GM21447 (cell line): ENCODE measurements around the gene PSMD4.
"Not testable (repeated sequence)": the region's sequence is repeated elsewhere in the genome, so short reads cannot be mapped to it uniquely, and the experiment has no call there.

ENCODE experiments used
- ATAC-seq: cut with Tn5 transposase; IDR thresholded peaks from one replicate; pipeline ENCODE4 v1.9.1; 2021; ENCODE audit not compliant: unreplicated experiment

The PSMD4 gene

DNA sequence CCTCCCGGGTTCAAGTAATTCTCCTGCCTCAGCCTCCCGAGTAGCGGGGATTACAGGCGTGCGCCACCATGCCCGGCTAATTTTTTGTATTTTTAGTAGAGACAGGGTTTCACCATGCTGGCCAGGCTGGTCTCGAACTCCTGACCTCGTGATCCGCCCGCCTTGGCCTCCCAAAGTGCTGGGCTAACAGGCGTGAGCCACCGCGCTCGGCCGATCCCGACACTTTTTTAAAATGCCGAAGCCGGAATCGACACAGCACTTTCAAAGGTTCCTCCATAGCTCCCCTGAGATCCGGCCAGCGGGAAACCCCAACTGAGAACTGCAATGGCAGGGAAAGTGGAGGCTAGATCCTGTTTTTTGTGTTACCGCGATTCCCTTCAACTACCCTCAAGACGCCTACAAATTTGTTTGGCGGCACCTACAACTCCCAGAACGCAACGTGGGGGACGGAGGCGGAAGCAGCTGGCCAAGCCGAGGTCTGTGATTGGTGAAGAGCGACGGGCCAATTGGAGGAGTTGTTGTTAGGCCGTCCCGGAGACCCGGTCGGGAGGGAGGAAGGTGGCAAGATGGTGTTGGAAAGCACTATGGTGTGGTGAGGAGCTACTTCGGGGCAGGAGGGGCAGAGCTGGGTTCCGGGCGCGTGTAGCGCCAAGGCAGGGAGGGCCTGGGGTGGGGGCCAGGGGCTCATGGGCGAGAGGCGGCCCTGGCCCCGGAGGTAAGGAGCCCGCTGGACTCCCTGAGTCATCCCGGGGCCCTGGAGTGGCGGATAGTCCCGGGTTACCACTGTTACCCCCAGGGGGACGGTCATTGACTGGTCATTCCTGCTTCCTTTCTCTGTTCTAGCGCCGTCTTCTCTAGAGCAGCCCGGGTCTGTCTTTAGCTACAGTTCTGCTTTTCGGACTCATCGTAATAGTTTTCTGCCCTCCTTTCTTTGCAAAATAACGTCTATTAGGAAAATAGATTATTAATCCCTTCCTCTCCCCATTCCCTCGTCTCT, at the start of gene PSMD4:
Gene PSMD4, plus strand, starts transcription at position 518 of the 997 bp plus-strand sequence. Its CDS starts 49 bp downstream, at position 567.
- ATAC-seq, result peak; percentile 91

DNA sequence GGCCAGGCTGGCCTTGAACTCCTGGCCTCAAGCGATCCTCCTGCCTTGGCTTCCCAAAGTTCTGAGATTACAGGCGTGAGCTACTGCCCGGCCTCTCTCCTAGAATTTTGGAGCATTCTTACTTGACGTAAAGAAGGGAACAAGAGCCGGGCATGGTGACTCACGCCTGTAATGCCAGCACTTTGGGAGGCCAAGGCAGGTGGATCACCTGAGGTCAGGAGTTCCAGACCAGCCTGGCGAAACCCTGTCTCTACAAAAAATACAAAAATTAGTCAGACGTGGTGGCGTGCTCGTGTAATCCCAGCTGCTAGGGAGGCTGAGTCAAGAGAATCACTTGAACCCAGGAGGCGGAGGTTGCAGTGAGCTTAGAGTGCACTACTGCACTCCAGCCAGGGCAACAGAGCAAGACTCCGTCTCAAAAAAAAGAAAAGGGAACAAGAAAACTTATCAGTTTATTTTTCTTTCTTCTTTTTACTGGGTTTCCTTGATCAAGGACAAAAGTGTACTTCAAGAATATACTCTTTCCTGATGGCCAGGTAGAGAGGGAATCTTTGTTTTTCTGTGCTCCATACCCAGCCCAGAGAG, 49.1 kb upstream of the PSMD4 start:
- ATAC-seq, result not testable (repeated sequence)

DNA sequence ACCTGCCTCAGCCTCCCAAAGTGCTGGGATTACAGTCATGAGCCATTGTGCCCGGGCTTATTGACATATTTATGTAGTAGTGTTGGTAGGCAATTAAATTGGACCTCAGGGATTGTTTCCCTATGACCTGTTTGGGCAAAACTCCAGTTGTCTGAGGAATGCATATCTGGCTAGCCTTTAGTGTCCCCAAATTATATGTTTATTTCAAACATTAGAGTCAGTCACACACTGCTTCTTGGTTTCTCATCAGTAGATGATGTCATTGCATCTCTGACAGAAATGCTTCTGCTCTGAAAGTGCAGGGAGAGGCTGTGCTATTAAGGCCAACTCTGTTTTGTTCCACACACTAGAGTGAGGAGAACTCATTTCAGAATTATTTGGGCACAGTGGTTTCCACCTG, 43.7 kb upstream of the PSMD4 start:
- ATAC-seq, result no peak

DNA sequence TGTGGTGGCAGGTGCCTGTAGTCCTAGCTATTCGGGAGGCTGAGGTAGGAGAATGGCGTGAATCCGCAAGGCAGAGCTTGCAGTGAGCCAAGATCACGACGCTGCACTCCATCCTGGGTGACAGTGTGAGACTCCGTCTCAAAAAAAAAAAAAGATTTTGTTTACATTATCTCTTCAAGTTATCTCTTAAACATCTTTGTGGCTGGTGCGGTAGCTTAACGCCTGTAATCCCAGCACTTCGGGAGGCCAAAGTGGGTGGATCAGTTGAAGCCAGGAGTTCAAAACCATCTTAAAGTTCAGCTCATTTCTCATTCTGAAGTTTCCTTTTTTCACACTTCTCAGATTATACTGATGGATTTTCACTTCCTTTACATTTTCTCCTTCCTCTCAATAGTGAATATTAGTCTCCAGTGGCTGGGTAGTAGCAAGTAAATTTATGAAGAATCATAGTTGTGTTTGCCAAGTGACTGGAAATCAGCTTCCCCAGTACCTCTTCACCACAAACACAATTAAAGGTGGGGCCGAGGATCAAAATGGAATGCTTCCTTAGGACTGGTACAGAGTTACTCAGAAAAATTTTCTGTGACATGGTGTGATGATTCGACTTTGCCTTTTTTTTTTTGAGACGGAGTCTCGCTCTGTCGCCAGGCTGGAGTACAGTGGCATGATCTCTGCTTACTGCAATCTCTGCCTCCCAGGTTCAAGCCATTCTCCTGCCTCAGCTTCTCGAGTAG, 42.4 kb upstream of the PSMD4 start:
- no peak for ATAC-seq

DNA sequence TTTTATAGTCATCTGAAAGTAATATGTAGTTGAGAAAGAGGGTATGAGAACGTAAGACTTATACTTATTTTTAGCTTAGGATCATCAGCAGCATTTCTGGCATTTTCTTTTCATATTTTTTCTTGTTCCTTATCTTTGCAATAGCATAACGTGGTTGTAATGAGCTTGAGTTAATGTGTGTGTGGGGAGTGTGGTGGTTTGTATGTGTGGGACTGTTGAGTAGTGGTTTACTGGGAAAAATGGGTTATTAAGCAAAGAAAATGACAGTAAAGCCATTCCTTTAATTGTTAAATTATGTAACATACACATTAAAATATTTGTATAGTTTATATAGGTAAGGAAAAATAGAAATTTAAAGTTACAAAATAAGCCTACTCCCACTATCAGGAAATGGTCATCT, 41.0 kb upstream of the PSMD4 start:
- no peak for ATAC-seq

DNA sequence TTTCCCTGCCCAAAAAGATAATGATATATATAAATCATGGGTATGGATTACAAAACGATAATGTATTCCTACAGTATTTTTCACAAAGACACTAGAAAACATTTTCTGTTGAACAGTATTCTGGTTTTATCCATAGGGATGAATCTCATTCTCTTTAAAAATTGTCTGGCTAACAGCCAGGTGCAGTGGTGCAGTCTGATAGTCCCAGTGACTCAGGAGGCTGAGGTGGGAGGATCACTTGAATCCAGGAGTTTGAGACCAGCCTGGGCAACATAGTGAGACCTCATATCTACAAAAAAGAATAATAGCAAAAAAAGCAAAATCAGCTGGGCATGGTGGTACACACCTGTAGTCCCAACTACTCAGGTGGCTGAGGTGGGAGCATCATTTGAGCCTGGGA, 32.9 kb upstream of the PSMD4 start:
- ATAC-seq, result no peak

DNA sequence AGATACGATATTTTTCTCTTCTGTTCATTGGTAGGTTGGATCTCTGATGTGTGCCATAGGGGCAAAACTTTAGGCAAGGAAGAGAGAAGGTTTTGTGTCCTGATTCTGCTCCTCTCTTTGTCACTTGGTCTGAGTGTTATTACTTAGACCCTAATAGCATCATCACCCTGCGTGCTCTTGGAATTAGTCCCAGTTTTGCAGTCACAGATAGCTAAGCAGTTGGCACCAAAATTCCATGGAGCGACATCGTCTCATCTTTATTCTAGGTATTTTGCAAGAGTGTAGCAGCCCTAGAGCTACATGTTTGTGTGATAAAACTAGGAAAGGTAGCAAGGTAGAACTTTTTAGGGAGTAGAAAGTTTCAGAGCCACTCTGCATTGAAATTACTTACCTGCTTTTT, 32.4 kb upstream of the PSMD4 start:
- no peak for ATAC-seq

- no peak for ATAC-seq
Measured at GRCh38 chr1:151235235-151235634, 19.3 kb upstream of the PSMD4 start.

GRCh38 chr1:151237678-151238466, 16.7 kb upstream of the PSMD4 start:
- no peak for ATAC-seq

GRCh38 chr1:151238467-151238739, 16.1 kb upstream of the PSMD4 start:
- ATAC-seq, result no peak

DNA sequence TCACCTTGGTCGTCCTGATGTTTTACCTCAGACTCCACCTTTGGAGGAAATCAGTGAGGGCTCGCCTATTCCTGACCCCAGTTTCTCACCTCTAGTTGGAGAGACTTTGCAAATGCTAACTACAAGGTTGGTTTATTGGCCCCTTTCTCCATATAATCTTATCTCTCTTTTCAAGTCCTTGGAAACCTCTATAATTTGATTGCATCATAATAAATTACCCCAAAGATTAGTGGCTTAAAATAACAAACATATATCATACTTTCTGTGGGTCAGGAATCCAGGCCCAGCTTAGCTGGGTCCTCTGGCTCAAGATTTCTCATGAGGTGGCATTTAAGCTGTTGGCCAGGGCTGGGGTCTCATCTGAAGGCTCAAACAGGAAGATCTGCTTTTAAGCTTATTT, 12.1 kb upstream of the PSMD4 start:
- ATAC-seq, result no peak

DNA sequence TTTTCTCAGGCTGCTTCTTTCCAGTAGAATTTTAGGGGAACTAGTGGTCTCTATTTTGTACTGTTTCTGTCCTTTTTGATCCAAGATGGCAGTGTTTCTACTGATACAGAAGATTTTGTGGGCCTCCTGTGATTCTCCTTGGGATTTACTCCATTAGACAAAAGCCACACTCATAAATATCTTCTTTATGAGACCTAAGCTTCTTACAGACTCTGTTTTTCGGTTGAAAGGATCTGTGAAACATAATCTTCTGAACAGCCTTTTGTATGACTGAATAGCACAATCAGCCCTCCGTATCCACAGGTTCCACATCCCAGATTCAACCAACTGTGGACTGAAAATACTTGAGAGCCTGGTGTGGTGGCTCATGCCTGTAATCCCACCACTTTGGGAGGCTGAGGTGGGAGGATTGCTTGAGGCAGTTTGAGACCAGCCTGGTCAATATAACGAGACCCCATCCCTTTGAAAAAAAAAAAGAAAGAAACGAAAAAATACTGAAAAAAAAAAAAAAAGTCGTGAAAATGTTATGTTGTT, 10.8 kb upstream of the PSMD4 start:
- no peak for ATAC-seq

- no peak for ATAC-seq
Measured at GRCh38 chr1:151246786-151247185, 7.7 kb upstream of the PSMD4 start.

DNA sequence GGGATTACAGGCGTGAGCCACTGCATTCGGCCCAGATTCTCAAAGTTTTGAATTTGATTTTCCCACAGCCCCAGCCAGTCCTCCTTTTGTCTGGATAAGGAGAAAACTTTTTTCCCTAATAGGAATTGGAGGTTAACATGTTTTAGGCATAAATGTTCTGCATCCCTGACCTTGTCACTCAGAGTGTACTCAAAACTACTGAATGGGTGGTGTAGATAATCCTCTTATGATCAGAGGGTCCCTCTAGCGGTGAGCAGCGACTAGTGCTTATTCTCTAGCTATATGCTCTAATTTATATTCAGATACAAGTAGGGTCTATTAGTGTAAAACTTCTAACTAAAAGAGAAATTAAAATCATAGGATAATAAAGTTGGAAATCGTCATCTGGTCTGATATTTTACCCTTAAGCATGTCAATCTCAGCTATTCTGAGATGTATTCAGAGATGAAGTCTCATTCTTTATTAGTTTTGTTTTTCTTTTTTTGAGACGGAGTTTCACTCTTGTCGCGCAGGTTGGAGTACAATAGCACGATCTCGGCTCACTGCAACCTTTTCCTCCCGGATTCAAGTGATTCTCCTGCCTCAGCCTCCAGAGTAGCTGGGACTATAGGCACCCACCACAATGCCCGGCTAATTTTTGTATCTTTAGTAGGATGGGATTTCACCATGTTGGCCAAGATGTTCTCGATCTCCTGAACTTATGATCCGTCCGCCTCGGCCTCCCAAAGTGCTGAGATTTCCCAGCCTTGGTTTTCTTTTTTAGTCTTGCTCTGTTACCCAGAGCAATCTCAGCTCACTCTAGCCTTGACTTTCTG, 2.7 kb upstream of the PSMD4 start:
- ATAC-seq, result no peak

DNA sequence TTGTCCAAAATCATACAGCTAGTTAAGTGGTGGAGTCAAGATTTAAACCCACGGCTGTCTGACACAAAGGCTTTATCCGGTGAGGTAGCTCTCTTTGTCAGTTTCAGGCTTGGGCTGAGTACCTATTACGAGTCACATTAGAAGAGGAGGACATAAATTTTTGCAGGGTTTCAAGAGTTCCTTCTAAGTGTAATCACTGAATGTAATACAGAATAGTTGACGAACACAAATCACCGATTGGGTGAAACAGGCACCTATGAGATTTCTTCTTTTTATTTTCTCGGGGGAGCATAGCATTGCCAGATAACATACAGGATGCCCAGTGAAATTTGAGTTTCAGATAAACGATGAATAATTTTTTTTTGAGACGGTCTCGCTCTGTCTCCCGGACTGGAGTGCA, 847 bp downstream of the PSMD4 start:
- no peak for ATAC-seq

- ATAC-seq, result no peak
Measured at GRCh38 chr1:151259351-151259750, 4.8 kb downstream of the PSMD4 start.

- no peak for ATAC-seq
Measured at GRCh38 chr1:151265446-151266236, 11.1 kb downstream of the PSMD4 start.

DNA sequence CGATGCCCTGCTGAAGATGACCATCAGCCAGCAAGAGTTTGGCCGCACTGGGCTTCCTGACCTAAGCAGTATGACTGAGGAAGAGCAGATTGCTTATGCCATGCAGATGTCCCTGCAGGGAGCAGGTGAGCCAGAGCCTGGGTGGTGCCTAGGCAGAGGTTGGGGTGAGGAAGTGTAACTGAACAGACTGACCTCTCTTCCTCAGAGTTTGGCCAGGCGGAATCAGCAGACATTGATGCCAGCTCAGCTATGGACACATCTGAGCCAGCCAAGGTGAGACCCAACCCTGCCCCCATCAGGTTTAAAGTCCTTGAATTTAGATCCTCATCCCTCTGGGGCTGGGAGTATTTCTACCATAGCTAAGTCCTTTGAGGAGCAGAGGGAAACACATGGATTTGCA, 11.8 kb downstream of the PSMD4 start:
- no peak for ATAC-seq

DNA sequence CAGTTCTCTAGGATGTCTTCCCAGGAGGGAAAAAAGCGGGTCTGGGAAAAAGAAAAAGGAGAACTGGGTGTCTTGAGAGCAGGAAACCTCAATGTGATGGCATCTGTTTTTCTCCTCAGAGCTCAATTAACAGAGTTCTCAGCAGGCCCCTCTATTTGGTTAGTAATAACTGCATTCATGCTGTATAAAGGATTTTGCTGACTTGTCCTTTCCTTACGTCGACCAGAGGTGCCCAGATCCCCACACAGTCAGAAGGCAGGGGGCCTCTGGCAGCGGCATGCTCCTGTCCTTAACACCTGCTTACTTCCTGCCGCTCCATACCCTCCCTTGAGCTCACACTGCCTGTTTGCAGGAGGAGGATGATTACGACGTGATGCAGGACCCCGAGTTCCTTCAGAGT, 12.3 kb downstream of the PSMD4 start:
- no peak for ATAC-seq
